Left cardiac atrium (tissue), 4 donors: ENCODE results near the gene SLC16A8. TPM values are rescaled to one million over a fixed set of nuclear protein-coding genes. Genes with fewer than 3 reads are reported as not detected.
"Not testable (repeated sequence)": the region's sequence is repeated elsewhere in the genome, so short reads cannot be mapped to it uniquely, and the experiment has no call there.

Experiments used
- ATAC-seq, 2 donors: fragments of 200-7000 bp; cut with Tn5 transposase; one replicate each; pipeline ENCODE4 v1.9.1; 2020; ENCODE audit warnings: mild to moderate bottlenecking in 2 of 2, moderate library complexity in 2 of 2
- DNase-seq: peaks from one replicate; pipeline ENCODE4 v3.0.0-alpha.2; 2020
- intact Hi-C, 2 donors: fragments of 100-400 bp; cut with DNase I; formaldehyde crosslinking; loops; one replicate each; pipeline versions ENCODE4 v1.14.1 to v1.15.1; 2022 to 2023
- long read RNA-seq: library from polyadenylated mRNA; unstranded; transcript quantifications from one replicate; pipeline ENCODE4 v2.0.0, GENCODE V29; 2021
- total RNA-seq, 2 donors: library from RNA; stranded (reverse); fragmentation: NEBNext Ultra II Directional; extraction: Animal tissue kit (Norgen Biotek cat#: 25700); gene quantifications; one replicate each; pipeline ENCODE4 v1.2.1, GENCODE V29; 2021
- donor health status: DM: no; HTN: yes; CAD: no.
- donor health status: DM: no; HTN: yes; CAD: no; lungs with severe emphysema.
- donor health status: DM: yes; HTN: yes; CAD: no.
- donor health status: Dilated cardiomyopathy.

Gene SLC16A8
- under 1 TPM in 1 of 2 donors, not detected in 1; 0.27 TPM for total RNA-seq
- long read RNA-seq, result 0 reads

GRCh38 chr22:38083931-38084631, at the start of gene SLC16A8:
SLC16A8 (minus strand) TSS chr22:38084184; CDS start chr22:38082873, 1,311 bp downstream.
- ATAC-seq (no peak), DNase-seq (no peak)
- intact Hi-C loops, result no loop called here

- ATAC-seq (no peak), DNase-seq (no peak)
- intact Hi-C loops, result no loop called here
Measured at GRCh38 chr22:38133331-38133730, 49.3 kb upstream of the SLC16A8 start.

GRCh38 chr22:38132794-38133193, 48.8 kb upstream of the SLC16A8 start:
- DNase-seq (no peak), ATAC-seq (no peak)
- intact Hi-C loops, result no loop called here

- intact Hi-C loops, result no loop called here
- DNase-seq (no peak), ATAC-seq (no peak)
Measured at GRCh38 chr22:38132136-38132535, 48.2 kb upstream of the SLC16A8 start.

GRCh38 chr22:38131399-38131798, 47.4 kb upstream of the SLC16A8 start:
- no peak for ATAC-seq
- DNase-seq, result no peak
- intact Hi-C loops, result no loop called here

- DNase-seq (no peak), ATAC-seq (no peak)
- intact Hi-C loops, result no loop called here
Measured at GRCh38 chr22:38129856-38130255, 45.9 kb upstream of the SLC16A8 start.

GRCh38 chr22:38129021-38129420, 45.0 kb upstream of the SLC16A8 start:
- ATAC-seq (no peak), DNase-seq (no peak)
- intact Hi-C loops, result no loop called here

GRCh38 chr22:38127869-38128268, 43.9 kb upstream of the SLC16A8 start:
- ATAC-seq (no peak), DNase-seq (no peak)
- intact Hi-C loops, result no loop called here

- intact Hi-C loops, result no loop called here
- ATAC-seq (no peak), DNase-seq (no peak)
Measured at GRCh38 chr22:38126928-38127668, 43.1 kb upstream of the SLC16A8 start.

- intact Hi-C loops, result no loop called here
- ATAC-seq (peak in 1 of 2 donors; percentile 62), DNase-seq (no peak)
Measured at GRCh38 chr22:38125751-38126201, 41.8 kb upstream of the SLC16A8 start.

- intact Hi-C loops, result no loop called here
- DNase-seq (no peak), ATAC-seq (no peak)
Measured at GRCh38 chr22:38125038-38125610, 41.1 kb upstream of the SLC16A8 start.

GRCh38 chr22:38124236-38124974, 40.4 kb upstream of the SLC16A8 start:
- ATAC-seq, result no peak
- DNase-seq, result no peak
- intact Hi-C loops, result no loop called here

- intact Hi-C loops, result no loop called here
- ATAC-seq (no peak), DNase-seq (no peak)
Measured at GRCh38 chr22:38122616-38123015, 38.6 kb upstream of the SLC16A8 start.

- DNase-seq (no peak), ATAC-seq (no peak)
- intact Hi-C loops, result no loop called here
Measured at GRCh38 chr22:38120359-38121110, 36.6 kb upstream of the SLC16A8 start.

GRCh38 chr22:38118747-38119146, 34.8 kb upstream of the SLC16A8 start:
- intact Hi-C loops, result loop anchor here (10.0 kb wide), 4 partner anchors 46 to 186 kb away; partner anchors contain the start of gene MAFF (in 1 of the 2)
- DNase-seq, ATAC-seq: not testable (repeated sequence)

- ATAC-seq (no peak), DNase-seq (no peak)
- intact Hi-C loops, result loop anchor here (10.0 kb wide), 4 partner anchors 47 to 187 kb away; partner anchors contain the start of gene MAFF (in 1 of the 2)
Measured at GRCh38 chr22:38118182-38118581, 34.2 kb upstream of the SLC16A8 start.

GRCh38 chr22:38117556-38117955, 33.6 kb upstream of the SLC16A8 start:
- intact Hi-C loops, result loop anchor here (10.0 kb wide), 4 partner anchors 47 to 187 kb away; partner anchors contain the start of gene MAFF (in 1 of the 2)
- not testable (repeated sequence) for DNase-seq, ATAC-seq

GRCh38 chr22:38115423-38116205, 31.6 kb upstream of the SLC16A8 start:
- intact Hi-C loops, result loop anchor here (10.0 kb wide), 4 partner anchors 49 to 189 kb away; partner anchors contain the start of gene MAFF (in 1 of the 2)
- DNase-seq (no peak), ATAC-seq (no peak)
